ENCODE data around the gene SKIL. TPM values are rescaled to one million over a fixed set of nuclear protein-coding genes. Genes with fewer than 3 reads are reported as not detected.
A peak's percentile ranks its signal among the peaks of the same experiment; 100 is the strongest.

The SKIL gene
- total and polyA plus RNA-seq, 5 donors: 9.6 to 59.5 (median 36.4) TPM

GRCh38 chr3:170405101-170405500 lies 47.6 kb downstream of the SKIL start:
- Histone ChIP-seq H3K9me3 (ENCODE audit: control insufficient read depth, low read length) (no peaks in the 10 kb centered on the region), H3K27me3 (ENCODE audit: control insufficient read depth, insufficient read depth) (no peaks in the 10 kb centered on the region), H3K4me3 (ENCODE audit: low read length) (no peak overlapping the region), H3K27ac (ENCODE audit: low read length) (no peak overlapping the region), H3K4me1 (ENCODE audit: control insufficient read depth, insufficient read depth, low read length) (no peaks in the 10 kb centered on the region)
- DNase-seq: no peak
- intact Hi-C loops (cut with DNase I): no loop called here
- ATAC-seq: no peak

GRCh38 chr3:170410428-170411029 lies 53.0 kb downstream of the SKIL start:
- WGBS: 63% methylated on average over 4 of the region's 4 CpGs
- H3K4me3 ChIP-seq (ENCODE audit: low read length): no peak overlapping the region
- intact Hi-C loops (cut with DNase I): loop anchor here in 3 of 4 donors (2.0 to 10.0 kb wide), 3 partner anchors 100 to 404 kb away; no protein-coding TSS in a partner anchor
- H3K27me3 ChIP-seq (ENCODE audit: control insufficient read depth, insufficient read depth): no peaks in the 10 kb centered on the region
- no peaks in the 10 kb centered on the region for H3K9me3 ChIP-seq (ENCODE audit: control insufficient read depth, low read length)
- H3K4me1 ChIP-seq (ENCODE audit: control insufficient read depth, insufficient read depth, low read length): no peaks in the 10 kb centered on the region
- DNase-seq (no peak), ATAC-seq (no peak)
- no peak overlapping the region for H3K27ac ChIP-seq (ENCODE audit: low read length)

- Histone ChIP-seq H3K9me3 (ENCODE audit: control insufficient read depth, low read length) (no peaks in the 10 kb centered on the region), H3K27ac (ENCODE audit: low read length) (no peak overlapping the region), H3K4me3 (ENCODE audit: low read length) (no peak overlapping the region), H3K27me3 (ENCODE audit: control insufficient read depth, insufficient read depth) (no peaks in the 10 kb centered on the region), H3K4me1 (ENCODE audit: control insufficient read depth, insufficient read depth, low read length) (no peaks in the 10 kb centered on the region)
- ATAC-seq (no peak), DNase-seq (no peak)
- WGBS: 95% methylated on average over 4 of the region's 4 CpGs
- intact Hi-C loops (cut with DNase I): loop anchor here in 3 of 4 donors (10.0 kb wide), 2 partner anchors 282 to 402 kb away; no protein-coding TSS in a partner anchor
Measured at GRCh38 chr3:170413291-170413690, 55.8 kb downstream of the SKIL start.

- H3K9me3 ChIP-seq (ENCODE audit: control insufficient read depth, low read length): no peaks in the 10 kb centered on the region
- DNase-seq (no peak), ATAC-seq (peak in 1 of 2 donors; percentile 34)
- intact Hi-C loops (cut with DNase I): loop anchor here in 3 of 4 donors (10.0 kb wide), 2 partner anchors 281 to 401 kb away; no protein-coding TSS in a partner anchor
- H3K4me3 ChIP-seq (ENCODE audit: low read length): no peak overlapping the region
- no peaks in the 10 kb centered on the region for H3K4me1 ChIP-seq (ENCODE audit: control insufficient read depth, insufficient read depth, low read length)
- no peaks in the 10 kb centered on the region for H3K27me3 ChIP-seq (ENCODE audit: control insufficient read depth, insufficient read depth)
- H3K27ac ChIP-seq (ENCODE audit: low read length): no peak overlapping the region
- 35% methylated on average over 5 of the region's 5 CpGs for WGBS
Measured at GRCh38 chr3:170414202-170414663, 56.7 kb downstream of the SKIL start.

- 82% methylated on average over 1 of the region's 1 CpG for WGBS
- no peaks in the 10 kb centered on the region for H3K4me1 ChIP-seq (ENCODE audit: control insufficient read depth, insufficient read depth, low read length)
- no peaks in the 10 kb centered on the region for H3K9me3 ChIP-seq (ENCODE audit: control insufficient read depth, low read length)
- H3K4me3 ChIP-seq (ENCODE audit: low read length): no peak overlapping the region
- ATAC-seq (no peak), DNase-seq (no peak)
- no peaks in the 10 kb centered on the region for H3K27me3 ChIP-seq (ENCODE audit: control insufficient read depth, insufficient read depth)
- H3K27ac ChIP-seq (ENCODE audit: low read length): no peak overlapping the region
- intact Hi-C loops (cut with DNase I): loop anchor here (5.0 to 10.0 kb wide), 4 partner anchors 275 to 398 kb away; no protein-coding TSS in a partner anchor
Measured at GRCh38 chr3:170417090-170417489, 59.6 kb downstream of the SKIL start.

- WGBS: 3% methylated on average over 79 of the region's 79 CpGs
- Histone ChIP-seq H3K4me1 (ENCODE audit: control insufficient read depth, insufficient read depth, low read length) (no peaks in the 10 kb centered on the region), H3K9me3 (ENCODE audit: control insufficient read depth, low read length) (no peaks in the 10 kb centered on the region), H3K4me3 (ENCODE audit: low read length) (peak within 1 kb of the TSS; percentile 49), H3K27ac (ENCODE audit: low read length) (peak within 1 kb of the TSS; percentile 16), H3K27me3 (ENCODE audit: control insufficient read depth, insufficient read depth) (no peaks in the 10 kb centered on the region)
- peak; percentile 68 to 87 (median 85) for DNase-seq
- peak; percentile 78 to 80 for ATAC-seq
- intact Hi-C loops (cut with DNase I): loop anchor here (5.0 to 10.0 kb wide), 4 partner anchors 274 to 396 kb away; no protein-coding TSS in a partner anchor
Measured at GRCh38 chr3:170418422-170419398, 61.2 kb downstream of the SKIL start, which contains the start of gene CLDN11. Gene CLDN11 (plus strand): TSS chr3:170418868. CDS start chr3:170419067, 199 bp downstream.

- Histone ChIP-seq H3K9me3 (ENCODE audit: control insufficient read depth, low read length) (no peaks in the 10 kb centered on the region), H3K27me3 (ENCODE audit: control insufficient read depth, insufficient read depth) (no peaks in the 10 kb centered on the region), H3K27ac (ENCODE audit: low read length) (peak overlapping the region; percentile 85), H3K4me3 (ENCODE audit: low read length) (peak overlapping the region; percentile 49), H3K4me1 (ENCODE audit: control insufficient read depth, insufficient read depth, low read length) (no peaks in the 10 kb centered on the region)
- ATAC-seq: peak; percentile 75 to 76
- DNase-seq: peak; percentile 58 to 82 (median 73)
- WGBS: 2% methylated on average over 58 of the region's 58 CpGs
- intact Hi-C loops (cut with DNase I): loop anchor here (5.0 to 10.0 kb wide), 5 partner anchors 75 to 395 kb away; no protein-coding TSS in a partner anchor
Measured at GRCh38 chr3:170419557-170420087, 62.1 kb downstream of the SKIL start.

- H3K27me3 ChIP-seq (ENCODE audit: control insufficient read depth, insufficient read depth): no peaks in the 10 kb centered on the region
- WGBS: 34% methylated on average over 17 of the region's 17 CpGs
- no peaks in the 10 kb centered on the region for H3K4me1 ChIP-seq (ENCODE audit: control insufficient read depth, insufficient read depth, low read length)
- no peaks in the 10 kb centered on the region for H3K9me3 ChIP-seq (ENCODE audit: control insufficient read depth, low read length)
- peak overlapping the region; percentile 49 for H3K4me3 ChIP-seq (ENCODE audit: low read length)
- H3K27ac ChIP-seq (ENCODE audit: low read length): peak overlapping the region; percentile 85
- peak; percentile 76 to 82 for ATAC-seq
- intact Hi-C loops (cut with DNase I): loop anchor here in 1 of 4 donors (10.0 kb wide), 1 partner anchor 74 kb away; no protein-coding TSS in a partner anchor
- peak in 2 of 3 donors; percentile 39 to 73 for DNase-seq
Measured at GRCh38 chr3:170420307-170420821, 62.8 kb downstream of the SKIL start.

GRCh38 chr3:170421111-170421641 lies 63.7 kb downstream of the SKIL start:
- Histone ChIP-seq H3K4me3 (ENCODE audit: low read length) (no peak overlapping the region), H3K4me1 (ENCODE audit: control insufficient read depth, insufficient read depth, low read length) (no peaks in the 10 kb centered on the region), H3K9me3 (ENCODE audit: control insufficient read depth, low read length) (no peaks in the 10 kb centered on the region), H3K27ac (ENCODE audit: low read length) (peak overlapping the region; percentile 49), H3K27me3 (ENCODE audit: control insufficient read depth, insufficient read depth) (no peaks in the 10 kb centered on the region)
- intact Hi-C loops (cut with DNase I): loop anchor here in 1 of 4 donors (10.0 kb wide), 1 partner anchor 74 kb away; no protein-coding TSS in a partner anchor
- peak; percentile 38 to 75 (median 68) for DNase-seq
- WGBS: 28% methylated on average over 12 of the region's 12 CpGs
- ATAC-seq: peak; percentile 61 to 64

GRCh38 chr3:170421758-170422157 lies 64.2 kb downstream of the SKIL start:
- intact Hi-C loops (cut with DNase I): loop anchor here in 1 of 4 donors (10.0 kb wide), 1 partner anchor 73 kb away; no protein-coding TSS in a partner anchor
- Histone ChIP-seq H3K9me3 (ENCODE audit: control insufficient read depth, low read length) (no peaks in the 10 kb centered on the region), H3K4me1 (ENCODE audit: control insufficient read depth, insufficient read depth, low read length) (no peaks in the 10 kb centered on the region), H3K27ac (ENCODE audit: low read length) (peak overlapping the region; percentile 48), H3K27me3 (ENCODE audit: control insufficient read depth, insufficient read depth) (no peaks in the 10 kb centered on the region), H3K4me3 (ENCODE audit: low read length) (peak overlapping the region; percentile 3)
- WGBS: 82% methylated on average over 2 of the region's 2 CpGs
- no peak for DNase-seq
- no peak for ATAC-seq

All from right cardiac atrium (tissue), 5 donors.